ENCODE data around the gene CNGB1.
"Not testable (repeated sequence)": the region's sequence is repeated elsewhere in the genome, so short reads cannot be mapped to it uniquely, and the experiment has no call there.

CNGB1 gene

GRCh38 chr16:57883953-57884654, 86.8 kb downstream of the CNGB1 start:
- ATAC-seq (no peak), DNase-seq (no peak)
- Mint-ChIP-seq H3K9me3 (no peaks in the 10 kb centered on the region), H3K27ac (no peak overlapping the region), H3K27me3 (peaks cover 42% of the 10 kb centered on the region), H3K4me1 (no peaks in the 10 kb centered on the region), H3K36me3 (ENCODE audit: low read depth) (no peaks in the 10 kb centered on the region), H3K4me3 (no peak overlapping the region)

GRCh38 chr16:57883480-57883879, 87.4 kb downstream of the CNGB1 start:
- H3K36me3 Mint-ChIP-seq (ENCODE audit: low read depth): no peaks in the 10 kb centered on the region
- H3K4me1 Mint-ChIP-seq: no peaks in the 10 kb centered on the region
- ATAC-seq: no peak
- DNase-seq: no peak
- H3K9me3 Mint-ChIP-seq: no peaks in the 10 kb centered on the region
- peaks cover 42% of the 10 kb centered on the region for H3K27me3 Mint-ChIP-seq
- no peak overlapping the region for H3K4me3 Mint-ChIP-seq
- no peak overlapping the region for H3K27ac Mint-ChIP-seq

- H3K4me1 Mint-ChIP-seq: no peaks in the 10 kb centered on the region
Measured at GRCh38 chr16:57882792-57883191, 88.1 kb downstream of the CNGB1 start.

GRCh38 chr16:57882206-57882605, 88.7 kb downstream of the CNGB1 start:
- DNase-seq (no peak), ATAC-seq (no peak)
- Mint-ChIP-seq H3K36me3 (ENCODE audit: low read depth) (no peaks in the 10 kb centered on the region), H3K27ac (no peak overlapping the region), H3K27me3 (peaks cover 37% of the 10 kb centered on the region), H3K9me3 (no peaks in the 10 kb centered on the region), H3K4me3 (no peak overlapping the region), H3K4me1 (no peaks in the 10 kb centered on the region)

More at GRCh38 chr16:57882792-57883191, 88.1 kb downstream of the CNGB1 start:
- no peak for DNase-seq
- H3K27ac Mint-ChIP-seq: no peak overlapping the region
- ATAC-seq: no peak
- peaks cover 40% of the 10 kb centered on the region for H3K27me3 Mint-ChIP-seq
- H3K4me3 Mint-ChIP-seq: no peak overlapping the region
- no peaks in the 10 kb centered on the region for H3K36me3 Mint-ChIP-seq (ENCODE audit: low read depth)
- no peaks in the 10 kb centered on the region for H3K9me3 Mint-ChIP-seq

GRCh38 chr16:57878586-57878985, 92.3 kb downstream of the CNGB1 start:
- no peaks in the 10 kb centered on the region for H3K9me3 Mint-ChIP-seq
- no peak overlapping the region for H3K4me3 Mint-ChIP-seq
- H3K27me3 Mint-ChIP-seq: peaks cover 18% of the 10 kb centered on the region
- H3K4me1 Mint-ChIP-seq: no peaks in the 10 kb centered on the region
- H3K27ac Mint-ChIP-seq: no peak overlapping the region
- DNase-seq (no peak), ATAC-seq (no peak)
- no peaks in the 10 kb centered on the region for H3K36me3 Mint-ChIP-seq (ENCODE audit: low read depth)

- H3K4me3 Mint-ChIP-seq: no peak overlapping the region
- H3K27me3 Mint-ChIP-seq: peaks cover 7% of the 10 kb centered on the region
- no peaks in the 10 kb centered on the region for H3K9me3 Mint-ChIP-seq
- H3K4me1 Mint-ChIP-seq: peaks cover 6% of the 10 kb centered on the region
- ATAC-seq (no peak), DNase-seq (no peak)
- H3K36me3 Mint-ChIP-seq (ENCODE audit: low read depth): no peaks in the 10 kb centered on the region
- H3K27ac Mint-ChIP-seq: no peak overlapping the region
Measured at GRCh38 chr16:57876210-57876609, 94.7 kb downstream of the CNGB1 start.

- Mint-ChIP-seq H3K4me3 (no peak overlapping the region), H3K27ac (no peak overlapping the region), H3K4me1 (peaks cover 7% of the 10 kb centered on the region), H3K27me3 (peaks cover 7% of the 10 kb centered on the region), H3K9me3 (no peaks in the 10 kb centered on the region), H3K36me3 (ENCODE audit: low read depth) (no peaks in the 10 kb centered on the region)
- DNase-seq (no peak), ATAC-seq (no peak)
Measured at GRCh38 chr16:57875347-57875746, 95.6 kb downstream of the CNGB1 start.

GRCh38 chr16:57873218-57873617, 97.7 kb downstream of the CNGB1 start:
- Mint-ChIP-seq H3K27ac (no peak overlapping the region), H3K27me3 (peaks cover 9% of the 10 kb centered on the region), H3K4me1 (peaks cover 7% of the 10 kb centered on the region), H3K4me3 (no peak overlapping the region), H3K36me3 (ENCODE audit: low read depth) (no peaks in the 10 kb centered on the region), H3K9me3 (no peaks in the 10 kb centered on the region)
- DNase-seq (no peak), ATAC-seq (no peak)

- not testable (repeated sequence) for H3K9me3 Mint-ChIP-seq; ATAC-seq; H3K36me3 Mint-ChIP-seq (ENCODE audit: low read depth); DNase-seq; H3K27me3 Mint-ChIP-seq; H3K27ac Mint-ChIP-seq; H3K4me1 Mint-ChIP-seq; H3K4me3 Mint-ChIP-seq
Measured at GRCh38 chr16:57872764-57873163, 98.2 kb downstream of the CNGB1 start.

- Mint-ChIP-seq H3K9me3 (no peaks in the 10 kb centered on the region), H3K27ac (no peak overlapping the region), H3K36me3 (ENCODE audit: low read depth) (no peaks in the 10 kb centered on the region), H3K4me1 (peaks cover 7% of the 10 kb centered on the region), H3K27me3 (peaks cover 9% of the 10 kb centered on the region), H3K4me3 (no peak overlapping the region)
- DNase-seq: no peak
- ATAC-seq: no peak
Measured at GRCh38 chr16:57871456-57871855, 99.5 kb downstream of the CNGB1 start.

GRCh38 chr16:57870753-57871454, 100.0 kb downstream of the CNGB1 start:
- Mint-ChIP-seq H3K27me3 (peaks cover 6% of the 10 kb centered on the region), H3K9me3 (no peaks in the 10 kb centered on the region), H3K4me3 (no peak overlapping the region), H3K36me3 (ENCODE audit: low read depth) (no peaks in the 10 kb centered on the region), H3K27ac (no peak overlapping the region), H3K4me1 (peaks cover 7% of the 10 kb centered on the region)
- no peak for ATAC-seq
- DNase-seq: no peak

- Mint-ChIP-seq H3K27ac (no peak overlapping the region), H3K9me3 (no peaks in the 10 kb centered on the region), H3K36me3 (ENCODE audit: low read depth) (no peaks in the 10 kb centered on the region), H3K4me1 (peaks cover 7% of the 10 kb centered on the region), H3K27me3 (peaks cover 6% of the 10 kb centered on the region), H3K4me3 (no peak overlapping the region)
- no peak for ATAC-seq
- DNase-seq: no peak
Measured at GRCh38 chr16:57868913-57869520, 101.9 kb downstream of the CNGB1 start.

GRCh38 chr16:57867000-57867561, 103.8 kb downstream of the CNGB1 start:
- ATAC-seq (no peak), DNase-seq (no peak)
- Mint-ChIP-seq H3K4me3 (no peak overlapping the region), H3K4me1 (peaks cover 6% of the 10 kb centered on the region), H3K27ac (no peak overlapping the region), H3K27me3 (peaks cover 13% of the 10 kb centered on the region), H3K9me3 (no peaks in the 10 kb centered on the region), H3K36me3 (ENCODE audit: low read depth) (no peaks in the 10 kb centered on the region)

- no peaks in the 10 kb centered on the region for H3K9me3 Mint-ChIP-seq
- peaks cover 13% of the 10 kb centered on the region for H3K27me3 Mint-ChIP-seq
- ATAC-seq (no peak), DNase-seq (no peak)
- no peak overlapping the region for H3K27ac Mint-ChIP-seq
- H3K36me3 Mint-ChIP-seq (ENCODE audit: low read depth): no peaks in the 10 kb centered on the region
- H3K4me3 Mint-ChIP-seq: no peak overlapping the region
- peaks cover 4% of the 10 kb centered on the region for H3K4me1 Mint-ChIP-seq
Measured at GRCh38 chr16:57866529-57866918, 104.4 kb downstream of the CNGB1 start.
